HepG2 (cell line): ENCODE data around the gene IPCEF1. TPM values are rescaled to one million over a fixed set of nuclear protein-coding genes. Genes with fewer than 3 reads are reported as not detected.

Source experiments
- ASH2L ChIP-seq: fragments of 300-600, 200-600 bp; sonication (generic); IDR thresholded peaks from 2 replicates; pipeline ENCODE4 v1.7.0; 2017; ENCODE audit warnings: low read depth, mild to moderate bottlenecking, moderate library complexity, mixed read lengths, low read length; ENCODE audit not compliant: insufficient read length
- CREB1 ChIP-seq, 2 experiments: fragments of 450-650 bp in 1 of 2; IDR thresholded peaks; 2 replicates each; pipeline ENCODE4 v1.6.1; 2016 to 2017; ENCODE audit warnings: control low read depth in 1 of 2, mild to moderate bottlenecking in 1 of 2, missing compliant biosample characterization in 1 of 2, missing genetic modification characterization in 1 of 2
- HMG20B ChIP-seq: conservative IDR thresholded peaks from 2 replicates; pipeline ENCODE4 v1.6.1; 2016; ENCODE audit warnings: missing genetic modification reagents, missing compliant biosample characterization
- HNF4A ChIP-seq: sonication (generic); formaldehyde crosslinking; IDR thresholded peaks from 2 replicates; pipeline ENCODE4 v1.4.0; 2020; ENCODE audit warnings: missing genetic modification reagents
- HNRNPH1 ChIP-seq: fragments of 200-400 bp; formaldehyde crosslinking; optimal IDR thresholded peaks from 2 replicates; pipeline ENCODE3; 2017; ENCODE audit warnings: mild to moderate bottlenecking, low read depth, low read length
- MBD4 ChIP-seq: IDR thresholded peaks from 2 replicates; pipeline ENCODE4 v1.6.1; 2012; ENCODE audit warnings: low read length, inconsistent platforms, borderline replicate concordance
- MTF2 ChIP-seq: sonication (generic); formaldehyde crosslinking; IDR thresholded peaks from 2 replicates; pipeline ENCODE4 v1.5.0; 2020; ENCODE audit warnings: missing genetic modification reagents, borderline replicate concordance
- NFIC ChIP-seq: IDR thresholded peaks from 2 replicates; pipeline ENCODE4 v1.6.1; 2012; ENCODE audit warnings: mild to moderate bottlenecking, low read length, inconsistent platforms
- POLR2G ChIP-seq: fragments of 200-400 bp; formaldehyde crosslinking; IDR thresholded peaks from 2 replicates; pipeline ENCODE4 v1.6.1; 2018; ENCODE audit warnings: mild to moderate bottlenecking, low read depth, low read length, moderate library complexity
- SKI ChIP-seq: fragments of 450-650 bp; IDR thresholded peaks from one replicate; pipeline ENCODE4 v1.6.1; 2018; ENCODE audit warnings: mild to moderate bottlenecking; ENCODE audit not compliant: partially characterized antibody
- SMARCE1 ChIP-seq: fragments of 450-650 bp; IDR thresholded peaks from 2 replicates; pipeline ENCODE4 v1.6.1; 2017; ENCODE audit warnings: borderline replicate concordance
- SP5 ChIP-seq: IDR thresholded peaks from 2 replicates; pipeline ENCODE4 v1.6.1; 2016; ENCODE audit warnings: low read depth, borderline replicate concordance
- ZNF207 ChIP-seq: fragments of 450-650 bp; IDR thresholded peaks from 2 replicates; pipeline ENCODE4 v1.6.1; 2016; ENCODE audit warnings: antibody characterized with exemption, borderline replicate concordance
- ZNF282 ChIP-seq: fragments of 450-650 bp; IDR thresholded peaks from 2 replicates; pipeline ENCODE4 v1.6.1; 2018; ENCODE audit not compliant: partially characterized antibody
- ZNF562 ChIP-seq: sonication (generic); formaldehyde crosslinking; IDR thresholded peaks from 2 replicates; pipeline ENCODE4 v1.8.0; 2022; ENCODE audit warnings: missing genetic modification reagents, borderline replicate concordance
- ZNF567 ChIP-seq: sonication (generic); formaldehyde crosslinking; IDR thresholded peaks from 2 replicates; pipeline ENCODE4 v1.8.1; 2023; ENCODE audit warnings: mild to moderate bottlenecking, missing genetic modification reagents, borderline replicate concordance
- ZNF670 ChIP-seq: sonication (generic); formaldehyde crosslinking; IDR thresholded peaks from 2 replicates; pipeline ENCODE4 v1.8.0; 2022; ENCODE audit warnings: mild to moderate bottlenecking, missing genetic modification reagents, borderline replicate concordance
- ZNF724P ChIP-seq: sonication (generic); formaldehyde crosslinking; IDR thresholded peaks from 2 replicates; pipeline ENCODE4 v1.8.0; 2022; ENCODE audit warnings: missing genetic modification reagents, borderline replicate concordance
- ZSCAN22 ChIP-seq: sonication (generic); formaldehyde crosslinking; IDR thresholded peaks from 2 replicates; pipeline ENCODE4 v1.4.0; 2020; ENCODE audit warnings: mild to moderate bottlenecking, missing genetic modification reagents
- polyA plus RNA-seq, 8 experiments: library from polyadenylated mRNA; depleted of rRNA in 3 of 8; stranded (reverse) in 7 of 8; unstranded in 1 of 8; fragments of >200 nt; fragmentation: Illumina TruSeq in 4 of 8; extraction: Trizol in 4 of 8; gene quantifications; 2 replicates each; pipeline versions ENCODE4 v1.2.1 to v1.2.3, GENCODE V29; 2011 to 2016; ENCODE audit warnings: low read depth in 4 of 8, missing spikeins in 1 of 8, mixed read lengths in 1 of 8; ENCODE audit not compliant: insufficient read depth in 1 of 8
- total RNA-seq, 5 experiments: library from RNA; depleted of rRNA; stranded (reverse); fragments of >200 nt; fragmentation: Illumina TruSeq; extraction: Trizol; gene quantifications; 2 replicates each; pipeline ENCODE4 v1.2.3, GENCODE V29; 2016; ENCODE audit warnings: low read depth in 1 of 5
- TF ChIP-seq, protein P1 (sequence below): sonication (generic); formaldehyde crosslinking; IDR thresholded peaks from 2 replicates; pipeline ENCODE4 v1.5.1; 2020; ENCODE audit warnings: mild to moderate bottlenecking, missing genetic modification reagents, moderate library complexity
- TF ChIP-seq, protein P2 (sequence below): IDR thresholded peaks from 2 replicates; pipeline ENCODE4 v1.6.1; 2016; ENCODE audit warnings: control low read depth
- TF ChIP-seq, protein P3 (sequence below): sonication (generic); formaldehyde crosslinking; IDR thresholded peaks from 2 replicates; pipeline ENCODE4 v1.9.0; 2022; ENCODE audit warnings: missing genetic modification reagents, mild to moderate bottlenecking, borderline replicate concordance
- TF ChIP-seq, protein P4 (sequence below): IDR thresholded peaks from 2 replicates; pipeline ENCODE4 v1.6.1; 2016; ENCODE audit warnings: missing genetic modification reagents, missing compliant biosample characterization

IPCEF1 gene
- total and polyA plus RNA-seq, 2 of the 13 experiments (the other 11 are each of a cell fraction or from before 2014, with no cell fraction given): 0.03 TPM; not detected in 1

DNA sequence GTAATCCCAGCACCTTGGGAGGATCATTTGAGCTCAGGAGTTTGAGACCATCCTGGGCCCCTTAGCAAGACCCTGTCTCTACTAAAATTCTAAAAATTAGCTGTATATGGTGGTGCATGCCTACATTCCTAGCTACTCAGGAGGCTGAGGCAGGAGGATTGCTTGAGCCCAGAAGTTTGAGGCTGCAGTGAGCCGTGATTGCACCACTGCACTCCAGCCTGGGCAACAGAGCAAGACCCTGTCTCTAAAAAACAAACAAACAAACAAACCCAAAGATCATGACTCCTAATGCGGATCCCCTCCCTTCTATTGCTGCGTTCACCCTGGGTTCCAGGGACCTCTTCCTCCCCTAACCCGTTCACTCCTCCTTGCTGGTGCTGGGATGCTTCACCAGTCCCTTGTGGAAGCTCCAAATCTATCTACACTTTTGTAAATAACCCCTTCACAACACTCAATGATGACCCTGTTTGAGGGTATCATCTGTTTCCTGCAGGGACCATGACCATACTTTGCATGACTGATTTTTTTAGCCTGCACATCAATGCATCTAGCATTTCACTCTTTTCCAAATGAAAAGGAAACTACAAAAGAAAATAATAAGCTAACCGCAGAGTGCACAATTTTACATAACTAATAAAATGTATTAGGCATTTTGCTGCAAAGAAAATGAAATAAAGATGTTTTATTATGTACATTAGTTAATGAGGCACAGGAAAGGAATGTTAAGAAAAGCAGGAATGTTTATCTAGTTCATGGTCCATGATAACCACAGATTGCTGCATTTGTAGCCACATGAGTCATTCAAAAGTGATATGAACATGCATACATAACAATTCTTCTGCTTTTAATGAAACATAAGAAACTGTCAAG, 30.5 kb upstream of the IPCEF1 start (continued):
- TF ChIP-seq, protein P1, sequence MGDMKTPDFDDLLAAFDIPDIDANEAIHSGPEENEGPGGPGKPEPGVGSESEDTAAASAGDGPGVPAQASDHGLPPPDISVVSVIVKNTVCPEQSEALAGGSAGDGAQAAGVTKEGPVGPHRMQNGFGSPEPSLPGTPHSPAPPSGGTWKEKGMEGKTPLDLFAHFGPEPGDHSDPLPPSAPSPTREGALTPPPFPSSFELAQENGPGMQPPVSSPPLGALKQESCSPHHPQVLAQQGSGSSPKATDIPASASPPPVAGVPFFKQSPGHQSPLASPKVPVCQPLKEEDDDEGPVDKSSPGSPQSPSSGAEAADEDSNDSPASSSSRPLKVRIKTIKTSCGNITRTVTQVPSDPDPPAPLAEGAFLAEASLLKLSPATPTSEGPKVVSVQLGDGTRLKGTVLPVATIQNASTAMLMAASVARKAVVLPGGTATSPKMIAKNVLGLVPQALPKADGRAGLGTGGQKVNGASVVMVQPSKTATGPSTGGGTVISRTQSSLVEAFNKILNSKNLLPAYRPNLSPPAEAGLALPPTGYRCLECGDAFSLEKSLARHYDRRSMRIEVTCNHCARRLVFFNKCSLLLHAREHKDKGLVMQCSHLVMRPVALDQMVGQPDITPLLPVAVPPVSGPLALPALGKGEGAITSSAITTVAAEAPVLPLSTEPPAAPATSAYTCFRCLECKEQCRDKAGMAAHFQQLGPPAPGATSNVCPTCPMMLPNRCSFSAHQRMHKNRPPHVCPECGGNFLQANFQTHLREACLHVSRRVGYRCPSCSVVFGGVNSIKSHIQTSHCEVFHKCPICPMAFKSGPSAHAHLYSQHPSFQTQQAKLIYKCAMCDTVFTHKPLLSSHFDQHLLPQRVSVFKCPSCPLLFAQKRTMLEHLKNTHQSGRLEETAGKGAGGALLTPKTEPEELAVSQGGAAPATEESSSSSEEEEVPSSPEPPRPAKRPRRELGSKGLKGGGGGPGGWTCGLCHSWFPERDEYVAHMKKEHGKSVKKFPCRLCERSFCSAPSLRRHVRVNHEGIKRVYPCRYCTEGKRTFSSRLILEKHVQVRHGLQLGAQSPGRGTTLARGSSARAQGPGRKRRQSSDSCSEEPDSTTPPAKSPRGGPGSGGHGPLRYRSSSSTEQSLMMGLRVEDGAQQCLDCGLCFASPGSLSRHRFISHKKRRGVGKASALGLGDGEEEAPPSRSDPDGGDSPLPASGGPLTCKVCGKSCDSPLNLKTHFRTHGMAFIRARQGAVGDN: no peak
- TF ChIP-seq ZSCAN22 (CRISPR knock-in tag) (no peak), MBD4 (no peak), HNRNPH1 (no peak), POLR2G (no peak), ZNF282 (no peak), SP5 (CRISPR knock-in tag) (no peak), ZNF562 (CRISPR knock-in tag) (no peak), HMG20B (CRISPR knock-in tag) (no peak), CREB1 (IDR thresholded peaks at IDR 0.05) (no peak), CREB1 (CRISPR knock-in tag; IDR thresholded peaks at IDR 0.05) (peak; percentile 30; the same call in 1 of the 2 replicates), NFIC (no peak; the same call in 1 of the 2 replicates), ZNF207 (no peak), ZNF724P (CRISPR knock-in tag) (no peak), MTF2 (CRISPR knock-in tag) (no peak), SKI (no peak), ZNF670 (CRISPR knock-in tag) (no peak), SMARCE1 (peak; percentile 93), ZNF567 (CRISPR knock-in tag) (no peak), HNF4A (CRISPR knock-in tag) (peak; percentile 38; the same call in 1 of the 2 replicates), ASH2L (peak; percentile 48)
- TF ChIP-seq, protein P2, sequence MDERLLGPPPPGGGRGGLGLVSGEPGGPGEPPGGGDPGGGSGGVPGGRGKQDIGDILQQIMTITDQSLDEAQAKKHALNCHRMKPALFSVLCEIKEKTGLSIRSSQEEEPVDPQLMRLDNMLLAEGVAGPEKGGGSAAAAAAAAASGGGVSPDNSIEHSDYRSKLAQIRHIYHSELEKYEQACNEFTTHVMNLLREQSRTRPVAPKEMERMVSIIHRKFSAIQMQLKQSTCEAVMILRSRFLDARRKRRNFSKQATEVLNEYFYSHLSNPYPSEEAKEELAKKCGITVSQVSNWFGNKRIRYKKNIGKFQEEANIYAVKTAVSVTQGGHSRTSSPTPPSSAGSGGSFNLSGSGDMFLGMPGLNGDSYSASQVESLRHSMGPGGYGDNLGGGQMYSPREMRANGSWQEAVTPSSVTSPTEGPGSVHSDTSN: no peak
- TF ChIP-seq, protein P3, sequence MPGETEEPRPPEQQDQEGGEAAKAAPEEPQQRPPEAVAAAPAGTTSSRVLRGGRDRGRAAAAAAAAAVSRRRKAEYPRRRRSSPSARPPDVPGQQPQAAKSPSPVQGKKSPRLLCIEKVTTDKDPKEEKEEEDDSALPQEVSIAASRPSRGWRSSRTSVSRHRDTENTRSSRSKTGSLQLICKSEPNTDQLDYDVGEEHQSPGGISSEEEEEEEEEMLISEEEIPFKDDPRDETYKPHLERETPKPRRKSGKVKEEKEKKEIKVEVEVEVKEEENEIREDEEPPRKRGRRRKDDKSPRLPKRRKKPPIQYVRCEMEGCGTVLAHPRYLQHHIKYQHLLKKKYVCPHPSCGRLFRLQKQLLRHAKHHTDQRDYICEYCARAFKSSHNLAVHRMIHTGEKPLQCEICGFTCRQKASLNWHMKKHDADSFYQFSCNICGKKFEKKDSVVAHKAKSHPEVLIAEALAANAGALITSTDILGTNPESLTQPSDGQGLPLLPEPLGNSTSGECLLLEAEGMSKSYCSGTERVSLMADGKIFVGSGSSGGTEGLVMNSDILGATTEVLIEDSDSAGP (CRISPR knock-in tag): no peak
- TF ChIP-seq, protein P4, sequence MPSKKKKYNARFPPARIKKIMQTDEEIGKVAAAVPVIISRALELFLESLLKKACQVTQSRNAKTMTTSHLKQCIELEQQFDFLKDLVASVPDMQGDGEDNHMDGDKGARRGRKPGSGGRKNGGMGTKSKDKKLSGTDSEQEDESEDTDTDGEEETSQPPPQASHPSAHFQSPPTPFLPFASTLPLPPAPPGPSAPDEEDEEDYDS (CRISPR knock-in tag): no peak
